OCI-LY7 (cell line): Measurements from ENCODE around the gene CCDC54.

ENCODE experiments used
- EZH2phosphoT487 ChIP-seq: fragments of 200-600 bp; sonication (generic); IDR thresholded peaks from 2 replicates; pipeline ENCODE4 v1.6.1; 2018; ENCODE audit warnings: low read depth, borderline replicate concordance, mild to moderate bottlenecking, mixed run types, antibody characterized with exemption, low read length, moderate library complexity, mixed read lengths
- TF ChIP-seq, protein P1 (sequence below): fragments of 200-600 bp; sonication (generic); conservative IDR thresholded peaks from 2 replicates; pipeline ENCODE4 v1.5.1; 2014; ENCODE audit warnings: mild to moderate bottlenecking, antibody characterized with exemption, low read length, moderate library complexity, mixed read lengths

DNA sequence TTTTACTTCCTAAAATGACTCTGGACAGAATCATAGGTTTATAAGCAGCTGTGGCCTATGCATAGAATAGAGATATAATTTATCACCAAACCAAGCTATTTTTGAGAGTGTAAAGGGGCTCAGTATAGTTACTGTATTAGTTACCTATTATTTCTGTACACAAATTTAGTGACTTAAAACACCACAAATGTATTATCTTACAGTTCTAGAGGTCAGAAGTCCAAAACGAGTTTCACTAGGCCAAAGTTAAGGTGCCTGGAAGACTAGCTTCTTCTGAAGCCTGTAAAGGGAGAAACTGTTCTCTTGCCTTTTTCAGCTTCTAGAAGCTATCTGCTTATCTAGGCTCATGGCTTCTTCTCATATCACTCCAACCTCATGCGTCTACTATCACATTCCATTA, 30.1 kb downstream of the CCDC54 start:
- TF ChIP-seq, protein P1, sequence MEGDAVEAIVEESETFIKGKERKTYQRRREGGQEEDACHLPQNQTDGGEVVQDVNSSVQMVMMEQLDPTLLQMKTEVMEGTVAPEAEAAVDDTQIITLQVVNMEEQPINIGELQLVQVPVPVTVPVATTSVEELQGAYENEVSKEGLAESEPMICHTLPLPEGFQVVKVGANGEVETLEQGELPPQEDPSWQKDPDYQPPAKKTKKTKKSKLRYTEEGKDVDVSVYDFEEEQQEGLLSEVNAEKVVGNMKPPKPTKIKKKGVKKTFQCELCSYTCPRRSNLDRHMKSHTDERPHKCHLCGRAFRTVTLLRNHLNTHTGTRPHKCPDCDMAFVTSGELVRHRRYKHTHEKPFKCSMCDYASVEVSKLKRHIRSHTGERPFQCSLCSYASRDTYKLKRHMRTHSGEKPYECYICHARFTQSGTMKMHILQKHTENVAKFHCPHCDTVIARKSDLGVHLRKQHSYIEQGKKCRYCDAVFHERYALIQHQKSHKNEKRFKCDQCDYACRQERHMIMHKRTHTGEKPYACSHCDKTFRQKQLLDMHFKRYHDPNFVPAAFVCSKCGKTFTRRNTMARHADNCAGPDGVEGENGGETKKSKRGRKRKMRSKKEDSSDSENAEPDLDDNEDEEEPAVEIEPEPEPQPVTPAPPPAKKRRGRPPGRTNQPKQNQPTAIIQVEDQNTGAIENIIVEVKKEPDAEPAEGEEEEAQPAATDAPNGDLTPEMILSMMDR, result no peak
- no peak for TF ChIP-seq EZH2phosphoT487
